Posterior vena cava (tissue), 2 donors: ENCODE results near the gene EVI5L. TPM values are rescaled to one million over a fixed set of nuclear protein-coding genes. Genes with fewer than 3 reads are reported as not detected.
A peak's percentile ranks its signal among the peaks of the same experiment; 100 is the strongest.

Experiments used
- DNase-seq: peaks from one replicate; pipeline ENCODE4 v3.0.0-alpha.2; 2020; ENCODE audit warnings: low spot score
- intact Hi-C, 2 donors: fragments of 100-400 bp; cut with DNase I; formaldehyde crosslinking; loops; one replicate each; pipeline versions ENCODE4 v1.14.1 to v1.14.2; 2022 to 2023
- total RNA-seq, 2 donors: library from RNA; stranded (reverse); fragmentation: NEBNext Ultra II Directional; extraction: Animal tissue kit (Norgen Biotek cat#: 25700); gene quantifications; one replicate each; pipeline ENCODE4 v1.2.1, GENCODE V29; 2021
- donor health status: DM: yes; HTN: yes; CAD: no.
- donor health status: DM: yes; HTN: yes; CAD: no.

EVI5L gene
- total RNA-seq, 2 donors from 2014 or later, result 14.9 to 16.0 TPM

DNA sequence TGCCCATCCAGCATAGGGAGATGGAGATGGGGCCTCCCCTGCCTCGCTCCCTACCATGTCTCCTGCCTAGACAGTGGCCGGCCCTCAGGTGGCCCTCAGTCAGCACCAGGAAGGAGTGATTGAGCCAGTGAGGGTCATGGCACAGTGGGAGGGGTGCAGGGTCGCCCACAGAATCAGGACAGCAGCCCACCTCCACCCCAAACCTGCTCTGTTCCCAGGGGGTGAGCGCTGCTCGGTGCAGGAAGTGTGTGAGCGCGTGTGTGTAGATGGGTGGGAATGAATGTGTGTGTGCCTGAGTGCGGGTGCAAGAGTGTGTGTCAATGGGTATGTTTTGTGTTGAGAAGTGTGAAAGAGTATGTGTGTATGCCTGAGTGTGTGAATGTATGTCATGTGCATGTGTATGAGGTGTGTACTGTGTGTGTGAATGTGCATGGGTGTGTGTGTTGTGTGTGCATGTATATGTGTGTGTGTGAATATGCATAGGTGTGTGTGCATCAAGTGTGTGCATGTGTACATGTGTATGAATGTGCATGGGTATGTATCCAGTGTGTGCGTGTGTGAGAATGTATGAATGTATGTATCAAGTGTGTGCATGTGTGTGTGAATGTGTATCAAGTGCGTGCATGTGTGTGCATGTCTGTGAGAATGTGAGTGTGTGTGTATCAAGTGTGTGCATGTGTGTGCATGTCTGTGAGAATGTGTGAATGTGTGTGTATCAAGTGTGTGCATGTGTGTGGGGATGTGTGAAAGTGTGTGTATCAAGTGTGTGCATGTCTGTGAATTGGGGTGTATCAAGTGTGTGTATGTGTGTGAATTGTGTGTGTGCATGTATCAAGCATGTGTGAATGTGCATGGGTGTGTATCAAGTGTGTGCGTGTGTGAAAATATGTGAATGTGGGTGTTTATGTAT lies 12.0 kb downstream of the EVI5L start:
- no peak for DNase-seq
- intact Hi-C loops, result no loop called here

DNA sequence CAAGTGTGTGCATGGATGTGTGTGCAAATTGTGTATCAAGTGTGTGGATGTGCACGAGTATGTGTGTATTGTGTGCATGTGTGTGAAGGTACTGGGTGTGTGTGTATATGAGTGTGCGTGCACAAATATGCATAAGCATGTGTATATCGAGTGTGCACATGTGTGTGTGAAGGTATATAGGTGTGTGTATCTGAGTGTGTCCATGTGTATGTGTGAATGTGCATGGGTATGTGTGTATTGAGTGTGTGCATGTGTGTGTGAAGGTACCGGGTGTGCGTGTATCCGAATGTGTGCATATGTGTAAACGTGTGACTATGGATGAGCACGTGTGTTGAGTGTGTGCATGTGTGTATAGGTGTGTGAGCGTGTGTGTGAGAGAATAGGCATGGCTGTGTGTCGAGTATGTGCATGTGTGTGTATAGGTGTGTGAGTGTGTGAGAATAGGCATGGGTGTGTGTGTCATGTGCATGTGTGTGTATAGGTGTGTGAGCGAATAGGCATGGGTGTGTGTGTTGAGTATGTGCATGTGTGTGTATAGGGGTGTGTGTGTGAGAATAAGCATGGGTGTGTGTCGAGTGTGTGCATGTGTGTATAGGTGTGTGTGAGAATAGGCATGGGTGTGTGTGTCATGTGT lies 12.8 kb downstream of the EVI5L start:
- DNase-seq, result no peak
- intact Hi-C loops, result no loop called here

DNA sequence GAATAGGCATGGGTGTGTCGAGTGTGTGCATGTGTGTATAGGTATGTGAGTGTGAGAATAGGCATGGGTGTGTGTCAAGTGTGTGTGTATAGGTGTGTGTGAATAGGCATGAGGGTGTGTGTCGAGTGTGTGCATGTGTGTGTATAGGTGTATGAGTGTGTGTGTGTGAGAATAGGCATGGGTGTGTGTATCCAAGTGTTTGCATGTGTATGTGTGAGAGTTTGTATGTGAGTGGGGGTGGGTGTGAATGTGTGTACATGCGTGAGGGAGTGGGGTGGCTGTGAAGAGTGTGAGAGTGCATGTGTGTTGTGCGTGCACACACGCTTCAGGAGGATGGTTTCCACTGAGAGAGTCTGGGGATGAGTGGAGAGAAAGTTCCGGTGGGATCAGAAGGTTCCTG lies 13.5 kb downstream of the EVI5L start:
- no peak for DNase-seq
- intact Hi-C loops, result no loop called here

DNA sequence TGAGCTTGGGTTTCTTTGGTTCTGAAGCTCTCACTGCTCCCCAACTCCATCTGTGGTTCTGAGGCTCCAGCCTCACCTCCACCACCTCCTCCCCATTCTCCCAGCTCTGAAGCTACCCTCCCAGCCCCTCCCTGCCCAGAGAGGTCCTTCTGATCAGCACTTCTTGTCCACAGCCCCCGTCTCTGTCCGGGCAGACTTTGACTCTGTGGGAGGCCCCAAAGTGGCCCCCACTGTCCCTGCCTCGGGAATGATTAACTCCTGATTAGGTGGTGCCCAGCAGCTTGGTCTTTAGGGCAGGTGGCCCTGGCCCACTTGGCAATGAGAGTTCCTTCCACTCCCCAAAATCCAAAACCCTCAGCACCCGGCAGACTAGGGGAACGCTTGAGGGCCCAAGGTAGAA lies 14.4 kb downstream of the EVI5L start:
- no peak for DNase-seq
- intact Hi-C loops, result no loop called here

DNA sequence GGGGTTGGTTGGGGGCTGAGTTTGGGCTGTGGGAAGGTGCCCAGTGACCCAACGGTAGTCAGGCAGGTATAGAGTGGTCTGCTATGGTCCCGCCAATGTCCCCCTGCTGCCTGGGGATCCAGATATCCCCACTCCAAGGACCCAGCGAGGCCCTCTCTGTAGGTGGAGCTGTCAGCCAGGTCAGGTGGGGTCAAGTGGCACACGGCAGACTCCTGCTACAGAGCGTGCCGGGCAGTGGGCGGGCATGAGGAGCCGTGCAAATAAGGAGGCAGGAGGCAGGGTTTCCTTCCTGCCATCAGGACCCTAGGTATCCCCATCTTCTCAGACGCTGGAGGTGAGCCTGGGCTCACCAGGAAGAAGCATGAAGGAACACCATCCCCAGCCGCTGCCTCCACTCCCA lies 14.9 kb downstream of the EVI5L start:
- intact Hi-C loops, result no loop called here
- no peak for DNase-seq

DNA sequence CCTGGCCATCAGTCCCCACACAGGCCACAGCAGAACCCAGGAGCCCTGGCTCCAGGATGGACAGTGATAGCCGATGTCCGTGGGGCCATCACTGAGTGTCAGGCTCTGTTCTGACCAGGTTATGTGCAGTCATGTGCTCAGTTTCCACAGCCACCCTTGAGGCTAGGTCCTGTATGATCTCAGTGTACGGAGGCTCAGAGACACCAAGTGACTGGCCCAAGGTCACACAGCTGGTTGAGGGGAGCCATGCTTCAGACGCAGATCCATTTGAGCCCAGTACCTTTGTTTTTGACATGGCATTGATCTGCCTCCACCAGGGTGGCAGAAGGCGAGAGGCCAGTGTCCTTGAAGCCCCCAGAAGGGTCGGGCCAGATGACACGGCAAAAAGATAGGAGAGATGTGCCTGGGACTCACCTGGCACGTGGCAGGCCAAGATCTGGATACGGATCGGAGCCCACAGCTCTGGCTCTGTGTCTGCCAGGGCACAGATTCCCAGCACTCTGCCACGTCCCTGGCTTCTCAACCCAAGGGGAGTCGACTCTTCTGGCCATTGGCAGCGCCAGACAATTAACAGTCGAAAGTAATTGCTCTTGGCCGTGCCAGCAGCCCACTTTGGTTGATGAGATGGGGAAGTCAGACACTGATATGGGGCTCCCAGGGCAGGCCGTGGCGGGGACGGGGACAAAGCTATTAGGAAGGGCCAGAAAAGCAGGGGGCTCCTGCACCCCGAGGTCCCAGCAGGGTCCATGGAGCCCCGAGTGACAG lies 15.6 kb downstream of the EVI5L start:
- intact Hi-C loops, result no loop called here
- DNase-seq, result no peak

DNA sequence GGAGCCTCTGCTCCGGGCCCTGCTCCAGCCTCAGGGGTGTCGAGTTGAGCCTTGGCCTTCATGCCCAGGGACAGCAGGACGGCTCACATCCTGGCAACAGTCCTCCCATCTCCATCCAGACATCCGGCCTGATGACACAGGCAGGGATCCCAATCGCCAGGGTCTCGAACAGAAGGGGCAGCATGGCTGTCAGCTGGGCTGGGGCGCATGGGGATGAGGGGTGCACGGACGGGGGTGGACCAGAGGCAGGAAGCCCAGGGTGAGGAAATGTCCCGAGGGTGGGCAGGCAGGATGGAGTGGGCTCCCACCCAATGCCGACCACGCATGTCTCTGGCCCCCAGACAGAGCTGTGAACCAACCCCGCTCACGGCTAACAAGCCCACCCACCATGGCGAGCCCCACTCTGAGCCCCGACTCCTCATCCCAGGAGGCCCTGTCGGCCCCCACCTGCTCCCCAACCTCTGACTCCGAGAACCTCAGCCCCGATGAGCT lies 16.2 kb downstream of the EVI5L start:
- DNase-seq, result no peak
- intact Hi-C loops, result no loop called here

DNA sequence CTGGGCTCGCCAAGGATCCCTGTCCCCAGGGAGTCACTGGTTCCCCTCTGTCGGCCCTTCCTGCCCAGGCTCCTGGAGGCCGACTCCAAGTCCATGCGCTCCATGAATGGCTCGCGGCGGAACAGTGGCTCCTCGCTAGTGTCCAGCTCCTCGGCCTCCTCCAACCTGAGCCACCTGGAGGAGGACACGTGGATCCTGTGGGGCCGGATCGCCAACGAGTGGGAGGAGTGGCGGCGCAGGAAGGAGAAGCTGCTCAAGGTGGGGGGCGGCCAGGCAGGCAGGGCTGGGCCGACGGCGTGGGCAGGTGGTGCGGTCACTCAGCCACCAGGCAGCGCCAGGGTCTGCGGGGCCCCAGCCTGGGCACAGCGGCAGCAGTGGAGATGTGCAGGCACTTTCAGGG lies 17.6 kb downstream of the EVI5L start:
- DNase-seq, result no peak
- intact Hi-C loops, result no loop called here

DNA sequence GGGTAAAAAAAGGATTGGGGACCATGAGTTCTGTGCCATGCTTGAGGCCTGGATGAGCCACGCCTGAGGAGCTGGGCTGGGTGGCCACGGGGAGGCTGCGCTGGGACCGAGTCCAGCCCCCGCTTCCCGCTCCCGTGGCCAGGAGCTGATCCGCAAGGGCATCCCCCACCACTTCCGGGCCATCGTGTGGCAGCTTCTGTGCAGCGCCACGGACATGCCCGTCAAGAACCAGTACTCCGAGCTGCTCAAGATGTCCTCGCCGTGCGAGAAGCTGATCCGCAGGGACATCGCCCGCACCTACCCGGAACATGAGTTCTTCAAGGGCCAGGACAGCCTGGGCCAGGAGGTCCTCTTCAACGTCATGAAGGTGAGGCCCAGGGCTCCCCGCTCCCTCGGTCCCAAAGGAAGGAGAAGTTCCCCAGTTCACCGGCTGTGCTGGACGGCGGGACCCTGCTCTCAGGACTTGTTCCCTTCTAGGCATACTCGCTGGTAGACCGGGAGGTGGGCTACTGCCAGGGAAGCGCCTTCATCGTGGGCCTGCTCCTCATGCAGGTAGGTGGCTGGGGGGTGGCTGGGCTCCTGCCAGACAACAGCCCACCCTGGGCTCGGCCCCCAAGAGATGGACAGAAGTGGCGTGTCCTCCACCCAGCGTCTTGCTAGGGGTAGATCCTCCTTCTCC lies 18.9 kb downstream of the EVI5L start:
- intact Hi-C loops, result no loop called here
- DNase-seq, result no peak

DNA sequence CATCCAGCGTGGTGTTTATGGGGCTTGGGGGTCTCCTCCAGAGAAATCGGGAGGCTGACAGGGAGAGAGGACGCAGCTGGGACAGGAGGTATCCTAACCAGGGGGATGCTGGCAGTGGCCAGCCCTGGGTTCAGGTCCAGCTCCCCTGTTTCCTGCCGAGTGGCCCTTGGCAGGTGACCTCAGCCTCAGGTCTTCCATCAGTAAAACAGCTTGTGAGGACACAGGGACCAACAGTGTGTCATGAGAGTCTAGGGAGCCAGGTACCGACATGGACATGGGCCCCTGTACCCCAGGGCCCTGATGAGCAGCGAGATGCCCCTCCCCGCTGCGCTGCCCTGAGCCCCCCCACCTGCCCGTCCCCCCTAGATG lies 19.6 kb downstream of the EVI5L start:
- intact Hi-C loops, result no loop called here
- DNase-seq, result no peak

DNA sequence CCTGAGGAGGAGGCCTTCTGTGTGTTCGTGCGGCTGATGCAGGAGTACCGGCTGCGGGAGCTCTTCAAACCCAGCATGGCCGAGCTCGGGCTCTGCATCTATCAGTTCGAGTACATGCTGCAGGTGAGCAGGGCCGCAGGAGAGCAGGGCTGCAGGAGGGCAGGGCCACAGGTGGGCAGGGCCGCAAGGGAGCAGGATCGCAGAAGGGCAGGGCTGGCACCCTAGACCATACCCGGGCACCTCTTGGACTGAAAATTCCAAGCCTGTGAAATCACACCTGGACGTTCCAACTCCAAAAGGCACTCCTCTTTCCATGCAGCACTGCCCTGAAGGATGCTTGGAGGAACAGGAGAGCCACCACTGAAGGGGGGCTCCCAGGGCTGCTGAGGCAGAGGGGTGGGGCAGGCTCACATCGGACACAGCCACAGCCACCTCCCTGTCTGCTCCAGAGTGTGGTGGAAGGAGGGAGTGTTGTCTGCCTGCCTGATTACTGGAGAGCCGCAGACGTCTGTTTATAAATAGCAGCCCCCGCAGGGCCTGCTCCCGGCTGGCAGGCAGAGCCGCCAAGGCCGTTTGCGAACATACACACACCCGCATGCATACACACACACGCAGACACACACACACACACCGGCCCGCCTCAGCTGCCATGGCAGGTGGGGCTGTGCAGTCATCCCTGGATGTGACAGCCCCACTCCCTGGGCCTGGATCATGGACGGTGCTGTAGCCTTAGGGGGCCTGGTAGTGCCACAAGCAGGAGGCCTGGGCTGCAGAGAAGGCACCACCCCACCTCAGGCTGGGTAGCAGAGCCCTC lies 20.2 kb downstream of the EVI5L start:
- intact Hi-C loops, result no loop called here

DNA sequence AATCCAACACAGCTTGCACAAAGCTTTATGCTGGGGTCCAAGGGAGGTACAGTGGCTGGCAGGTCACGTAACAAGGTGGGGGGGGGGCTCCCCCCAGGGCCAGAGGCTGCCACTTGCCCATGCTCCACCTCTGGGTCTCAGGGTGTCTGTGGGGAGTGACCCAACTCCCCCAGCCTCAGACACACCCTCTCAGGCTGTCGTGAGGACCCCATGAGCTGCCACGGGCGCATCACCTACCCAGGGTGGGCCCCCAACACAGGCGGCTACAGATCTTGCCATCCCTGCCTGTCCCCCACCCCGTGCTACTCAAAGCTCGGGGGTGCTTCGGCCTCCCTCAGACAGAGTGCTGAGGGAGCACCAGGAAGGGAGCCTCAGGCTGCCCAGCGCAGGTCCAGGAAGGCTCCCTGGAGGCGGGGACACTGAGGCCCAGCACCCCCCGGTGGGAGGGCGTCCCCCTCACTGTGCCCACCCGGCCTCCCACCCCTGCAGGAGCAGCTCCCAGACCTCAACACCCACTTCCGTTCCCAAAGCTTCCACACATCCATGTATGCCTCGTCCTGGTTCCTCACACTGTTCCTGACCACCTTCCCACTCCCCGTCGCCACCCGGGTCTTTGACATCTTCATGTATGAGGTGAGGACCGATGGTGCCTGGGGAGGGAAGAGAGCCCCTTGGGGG lies 21.1 kb downstream of the EVI5L start:
- intact Hi-C loops, result no loop called here
- DNase-seq, result no peak

More for the DNA sequence above, 20.2 kb downstream of the EVI5L start:
- DNase-seq, result no peak

DNA sequence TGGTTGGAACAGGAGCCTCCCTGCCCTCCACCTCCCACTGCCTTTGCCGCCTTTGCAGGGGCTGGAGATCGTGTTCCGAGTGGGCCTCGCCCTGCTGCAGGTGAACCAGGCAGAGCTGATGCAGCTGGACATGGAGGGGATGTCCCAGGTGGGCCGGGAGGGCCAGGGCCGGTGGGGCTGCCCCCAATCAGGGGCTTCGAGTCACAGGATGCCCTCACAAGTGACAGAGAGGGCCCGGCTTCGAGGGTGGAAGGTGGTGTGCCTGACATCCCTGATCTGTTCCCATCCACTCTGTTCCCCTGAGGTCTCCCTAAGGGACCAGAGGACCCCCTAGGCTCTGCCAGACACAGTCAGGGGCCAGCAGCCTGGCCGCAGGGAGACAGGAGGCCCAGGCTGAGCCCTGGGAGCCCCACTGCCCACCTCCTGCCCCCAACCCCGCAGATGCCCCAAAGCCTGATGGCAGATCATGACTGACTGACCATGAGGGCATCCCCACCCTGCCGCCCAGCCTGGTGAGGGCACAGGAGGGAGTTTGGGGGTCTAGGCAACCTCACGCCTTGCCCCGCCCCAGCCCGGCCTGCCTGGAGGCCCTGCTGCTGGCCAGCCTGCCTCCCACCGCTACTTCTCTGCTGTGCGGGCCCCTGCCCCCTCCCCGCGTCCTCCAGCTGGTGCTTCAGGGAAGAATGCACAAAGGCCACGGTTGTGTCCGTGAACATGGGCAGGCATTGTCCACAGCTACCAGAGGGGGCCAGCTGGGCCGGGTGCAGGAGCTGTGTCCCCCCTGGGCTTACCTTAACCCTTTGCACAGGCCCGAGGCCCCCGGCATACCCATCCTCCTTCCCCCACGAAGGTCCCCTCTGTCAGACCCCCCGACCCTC lies 21.8 kb downstream of the EVI5L start:
- intact Hi-C loops, result no loop called here

DNA sequence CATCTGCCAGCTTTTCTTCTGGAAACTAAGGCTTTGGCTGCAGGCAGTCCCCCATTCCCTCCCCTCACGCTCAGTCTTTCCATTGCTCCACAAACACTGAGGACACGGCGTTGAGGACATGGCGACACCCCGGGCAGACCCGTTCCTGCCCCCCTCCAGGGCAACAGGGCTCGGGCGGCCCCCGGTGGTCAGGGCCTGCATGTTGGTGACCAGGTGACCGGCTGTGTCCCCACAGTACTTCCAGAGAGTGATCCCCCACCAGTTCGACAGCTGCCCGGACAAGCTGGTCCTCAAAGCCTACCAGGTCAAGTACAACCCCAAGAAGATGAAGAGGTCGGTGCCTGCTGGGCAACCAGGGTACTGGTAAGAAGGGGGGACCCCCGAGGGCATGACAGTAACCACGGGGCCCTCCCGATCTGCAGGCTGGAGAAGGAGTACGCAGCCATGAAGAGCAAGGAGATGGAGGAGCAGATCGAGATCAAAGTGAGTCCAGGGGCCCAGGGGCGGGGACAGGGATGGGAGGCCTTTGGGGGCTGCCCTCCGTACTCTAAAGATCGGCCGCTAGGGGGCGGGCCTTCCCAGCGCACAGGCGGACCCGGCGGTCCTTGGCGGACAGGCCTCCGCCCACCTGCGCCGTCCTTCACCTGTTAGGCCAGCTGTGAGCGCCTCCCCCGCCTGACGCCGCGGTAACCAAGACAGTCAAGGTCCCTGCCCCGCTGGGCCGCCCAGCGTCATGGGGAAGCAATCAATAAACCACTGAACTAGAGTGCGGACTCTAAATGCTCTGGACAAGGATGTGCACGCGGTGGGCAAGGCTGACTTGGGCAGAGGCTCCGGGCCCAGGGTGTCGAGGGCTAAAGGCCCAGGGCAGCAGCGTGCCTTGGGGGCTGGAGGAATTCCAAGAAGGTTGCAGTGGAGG lies 23.1 kb downstream of the EVI5L start:
- peak; percentile 90 for DNase-seq
- intact Hi-C loops, result no loop called here

More for the DNA sequence above, 21.8 kb downstream of the EVI5L start:
- no peak for DNase-seq

DNA sequence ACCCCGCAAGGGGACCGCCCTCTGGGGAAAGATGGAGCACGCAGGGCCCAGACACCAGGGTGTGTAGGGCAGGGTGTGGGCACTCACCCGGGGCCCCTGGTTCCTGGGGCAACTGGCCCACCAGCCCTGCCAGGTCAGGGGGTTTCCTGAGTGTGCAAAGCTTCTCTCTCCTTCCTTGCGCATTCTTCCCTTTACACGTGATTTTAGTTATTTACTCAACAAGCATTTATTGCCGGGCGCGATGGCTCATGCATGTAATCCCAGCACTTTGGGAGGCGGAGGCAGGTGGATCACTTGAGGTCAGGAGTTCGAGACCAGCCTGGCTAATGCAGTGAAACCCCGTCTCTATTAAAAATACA lies 23.7 kb downstream of the EVI5L start:
- no peak for DNase-seq
- intact Hi-C loops, result no loop called here

DNA sequence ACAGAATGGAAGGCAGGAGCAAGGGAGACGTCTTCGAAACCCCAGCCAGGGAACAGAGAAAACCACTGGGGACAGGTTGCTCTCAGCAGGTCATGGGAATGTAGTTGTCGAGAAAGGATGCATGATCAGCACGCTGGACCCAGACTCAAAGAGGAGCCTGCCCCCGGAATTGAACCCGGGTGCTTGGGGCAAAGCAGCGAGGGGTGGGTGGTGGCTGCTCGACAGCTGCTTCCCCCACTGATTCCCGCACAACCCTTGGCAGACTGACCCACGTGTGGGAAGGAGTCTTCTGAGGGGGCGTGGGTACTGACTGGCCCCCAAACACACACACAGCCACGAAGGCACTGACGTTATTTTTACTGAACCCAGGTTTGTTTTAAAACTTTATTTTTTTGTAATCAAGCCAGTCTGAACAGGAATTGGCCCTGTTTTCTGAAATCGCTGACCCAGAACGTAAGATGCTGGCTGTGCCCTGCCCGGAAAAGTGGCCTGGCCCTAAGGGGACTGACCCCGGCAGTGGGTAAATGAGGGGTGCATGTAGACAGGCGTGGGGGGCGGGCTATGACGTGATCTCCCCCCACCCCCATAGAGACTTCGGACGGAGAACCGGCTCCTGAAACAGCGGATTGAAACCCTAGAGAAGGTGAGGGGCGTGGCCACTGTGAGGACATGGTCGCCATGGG lies 25.5 kb downstream of the EVI5L start:
- intact Hi-C loops, result no loop called here
- DNase-seq, result no peak
